GM20000 (cell line): Measurements from ENCODE around the gene REP15.

Source experiments
- DNase-seq: peaks from one replicate; pipeline ENCODE4 v3.0.0; 2012; ENCODE audit warnings: low spot score
- CTCF ChIP-seq: IDR thresholded peaks from 2 replicates; pipeline ENCODE4 v1.5.1; 2012; ENCODE audit warnings: mild to moderate bottlenecking, control low read depth; ENCODE audit errors: extremely low read depth, missing control alignments

The REP15 gene

DNA sequence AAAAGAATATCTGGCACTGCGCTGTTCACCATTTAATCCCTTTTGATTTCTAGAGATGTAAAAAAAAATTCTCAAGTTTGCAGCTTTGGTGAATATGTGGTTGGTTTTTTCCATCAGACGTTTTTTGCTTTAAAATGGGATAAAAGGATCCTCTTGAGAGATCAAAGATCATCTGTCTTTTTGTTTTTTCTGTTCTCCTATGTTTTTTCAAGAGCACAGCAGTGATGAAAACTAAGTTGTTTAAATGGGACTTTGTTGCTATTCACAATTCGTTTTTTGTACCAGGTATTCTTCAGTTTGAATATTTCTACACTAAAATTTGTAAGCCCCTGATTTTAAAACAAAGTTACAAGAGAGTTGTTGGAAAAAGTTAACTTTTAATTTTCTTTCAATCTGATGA lies 29.7 kb upstream of the REP15 start:
- no peak for TF ChIP-seq CTCF
- no peak for DNase-seq

- DNase-seq = no peak
- TF ChIP-seq CTCF = no peak
Observed at GRCh38 chr12:27667540-27667939, 28.7 kb upstream of the REP15 start.

GRCh38 chr12:27672051-27672450 lies 24.2 kb upstream of the REP15 start:
- DNase-seq = no peak

GRCh38 chr12:27672643-27673042 lies 23.6 kb upstream of the REP15 start:
- TF ChIP-seq CTCF = no peak
- no peak for DNase-seq

More at GRCh38 chr12:27672051-27672450, 24.2 kb upstream of the REP15 start:
- TF ChIP-seq CTCF = no peak

DNA sequence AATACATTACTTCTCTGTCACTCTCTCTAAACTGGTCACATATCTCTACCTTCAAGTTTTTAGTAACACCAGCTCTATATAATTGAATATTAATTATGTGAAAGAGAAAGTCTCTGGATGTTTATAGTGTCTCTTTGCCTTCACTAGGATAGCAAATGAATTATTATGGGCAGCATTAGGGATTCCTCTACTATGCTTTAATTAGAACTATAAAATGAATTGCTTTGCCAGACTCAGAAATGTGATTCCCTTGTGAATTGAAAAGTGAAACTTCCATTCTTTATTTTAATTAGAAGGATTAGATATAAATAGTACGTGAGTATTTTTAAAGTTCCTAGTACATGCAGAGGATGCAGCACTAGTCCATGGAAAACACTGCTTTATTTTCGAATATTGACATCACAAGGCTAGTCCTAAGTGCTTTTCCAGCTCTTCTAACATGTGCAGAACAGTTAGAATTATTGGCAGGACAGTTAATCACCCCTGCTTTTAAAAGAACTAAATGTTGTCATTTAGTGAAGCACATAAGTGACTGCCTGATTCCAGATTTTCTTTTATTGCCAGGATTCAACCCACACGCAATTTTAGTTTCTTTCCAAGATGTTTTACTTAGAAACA lies 23.0 kb upstream of the REP15 start:
- no peak for DNase-seq
- no peak for TF ChIP-seq CTCF

GRCh38 chr12:27674989-27675388 lies 21.3 kb upstream of the REP15 start:
- TF ChIP-seq CTCF = no peak

GRCh38 chr12:27680619-27681018 lies 15.6 kb upstream of the REP15 start:
- DNase-seq = no peak

More at GRCh38 chr12:27674989-27675388, 21.3 kb upstream of the REP15 start:
- DNase-seq = no peak

More at GRCh38 chr12:27680619-27681018, 15.6 kb upstream of the REP15 start:
- TF ChIP-seq CTCF = no peak
